NCI-H2171 (cell line): Measurements from ENCODE around the gene NOTCH2.
A peak's percentile ranks its signal among the peaks of the same experiment; 100 is the strongest.

Experiments
- DNase-seq: peaks from one replicate; lab custom pipeline; 2025; lab: John Stamatoyannopoulos, UW

The NOTCH2 gene

DNA sequence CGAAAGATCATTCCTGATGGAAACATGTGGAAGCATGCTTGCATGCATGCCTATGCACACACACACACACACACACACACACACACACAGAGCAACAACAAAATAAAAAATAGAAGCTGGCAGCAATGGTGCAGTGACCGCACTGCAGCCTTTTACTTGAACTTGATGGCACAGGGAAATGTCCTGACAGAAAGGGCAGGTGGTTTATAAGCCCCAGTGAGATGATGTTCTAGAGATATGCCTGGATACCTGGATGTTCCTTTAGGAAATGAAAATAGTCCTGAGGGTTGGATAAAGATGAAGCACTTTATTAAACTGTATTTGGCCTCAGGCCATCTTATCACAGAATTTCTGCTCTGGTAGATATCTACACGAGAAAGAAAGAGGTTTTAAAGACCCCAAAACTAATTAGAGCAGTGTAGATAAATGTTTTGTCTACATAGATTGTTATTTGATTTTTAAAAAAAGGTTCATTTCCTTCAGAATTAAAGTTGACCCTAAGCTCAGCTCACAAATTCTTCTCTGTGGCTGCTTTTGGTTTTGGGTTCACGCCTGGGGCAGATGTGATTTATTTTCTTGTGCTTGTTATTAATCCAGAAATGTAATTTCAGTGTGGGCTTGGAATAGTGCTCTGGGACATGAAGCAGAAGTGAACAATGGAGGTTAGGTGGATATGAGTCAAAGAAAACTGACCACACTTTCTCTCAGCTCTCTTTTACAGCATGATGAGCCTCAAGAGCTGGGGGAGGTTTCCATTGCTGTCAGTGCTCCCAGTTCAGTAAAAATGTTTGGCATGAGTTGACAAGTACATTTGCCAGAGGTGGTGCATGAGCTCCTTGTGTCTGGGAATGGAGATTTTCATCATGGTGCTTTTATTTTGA is 196.1 kb downstream of the NOTCH2 start:
- DNase-seq: no peak

GRCh38 chr1:119871881-119872280 is 197.6 kb downstream of the NOTCH2 start:
- no peak for DNase-seq

- peak; percentile 36 for DNase-seq
These were observed 198.4 kb downstream of the NOTCH2 start for GRCh38 chr1:119870917-119871596.

- DNase-seq: no peak
These were observed 199.5 kb downstream of the NOTCH2 start for GRCh38 chr1:119869995-119870394.

GRCh38 chr1:119868176-119868575 is 201.3 kb downstream of the NOTCH2 start:
- no peak for DNase-seq

DNA sequence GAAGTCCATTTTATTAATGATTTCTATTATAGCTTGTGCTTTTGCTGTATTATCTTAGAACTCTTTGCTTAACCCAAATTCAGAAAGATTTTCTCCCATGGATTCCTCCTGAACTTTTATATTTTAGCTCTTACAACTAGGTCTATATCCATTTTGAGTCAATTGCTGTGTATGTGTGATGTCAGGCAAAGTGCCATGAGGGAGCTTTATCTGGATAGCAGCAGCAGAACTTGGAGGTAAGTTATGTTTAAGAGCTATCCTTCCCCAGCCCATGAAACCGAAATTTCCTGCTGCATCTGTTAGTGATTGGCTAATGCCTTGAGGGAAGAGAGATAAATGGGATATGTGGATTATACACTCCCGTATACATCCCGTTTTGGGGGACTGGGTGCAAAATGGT is 203.0 kb downstream of the NOTCH2 start:
- no peak for DNase-seq

GRCh38 chr1:119865627-119866026 is 203.8 kb downstream of the NOTCH2 start:
- no peak for DNase-seq

DNA sequence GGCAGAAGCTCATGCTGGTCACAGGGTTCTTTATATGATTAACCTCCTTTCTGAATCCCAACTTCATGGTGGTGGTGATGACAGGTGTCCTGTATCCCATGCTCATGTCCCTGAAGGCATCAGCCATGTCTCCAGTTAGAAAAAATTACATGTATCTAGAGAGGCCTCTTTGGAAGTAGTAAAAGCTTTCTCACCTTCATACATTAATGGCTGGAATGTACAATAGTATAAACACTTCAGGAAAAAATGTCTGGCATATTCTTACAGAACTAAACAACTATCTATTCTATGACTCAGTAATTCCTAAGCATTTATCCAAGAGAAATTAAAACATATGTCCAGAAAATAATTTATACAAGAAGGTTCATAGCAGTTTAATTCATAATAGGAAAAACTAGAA is 207.2 kb downstream of the NOTCH2 start:
- DNase-seq: no peak
